ENCODE results near the gene CCDC157. TPM values are rescaled to one million over a fixed set of nuclear protein-coding genes. Genes with fewer than 3 reads are reported as not detected.

The CCDC157 gene
- total and polyA plus RNA-seq, 2 of the 4 experiments (the other 2 are of a cell fraction): 0.90 to 2.2 TPM

- Histone ChIP-seq H2AFZ (replicated peaks; ENCODE audit: low read length, poor library complexity) (no peak overlapping the region), H3K9me3 (ENCODE audit: control insufficient read depth, insufficient read depth, low read length) (no peaks in the 10 kb centered on the region), H3K4ac (ENCODE audit: low read depth, low read length) (no peak overlapping the region), H4K5ac (ENCODE audit: low read depth, low read length) (no peak overlapping the region), H4K8ac (ENCODE audit: low read depth in 2 of 2, low read length in 2 of 2) (no peak overlapping the region), H3K23ac (ENCODE audit: low read depth, low read length) (no peak overlapping the region), H3K36me3 (ENCODE audit: control insufficient read depth, insufficient read depth, low read length) (peaks cover 82% of the 10 kb centered on the region), H3K4me3 (ENCODE audit: insufficient read depth, low read depth, low read length) (no peak overlapping the region), H3K14ac (replicated peaks; ENCODE audit: low read depth, low read length) (no peak overlapping the region), H3K27ac (ENCODE audit: insufficient read depth, low read length) (no peak overlapping the region), H3K79me1 (ENCODE audit: low read depth in 1 of 2, low read length in 2 of 2) (peaks cover 2 to 11% of the 10 kb centered on the region in 2 experiments; a peak in 3 of 4 replicates), H3K4me1 (ENCODE audit: control insufficient read depth, insufficient read depth, low read length) (no peaks in the 10 kb centered on the region), H2AK5ac (ENCODE audit: low read depth, low read length) (no peak overlapping the region), H3K9me1 (ENCODE audit: insufficient read depth, low read length) (peaks cover 11% of the 10 kb centered on the region), H2BK5ac (ENCODE audit: low read depth, low read length, poor library complexity, severe bottlenecking) (no peak overlapping the region), H2BK15ac (ENCODE audit: low read depth, low read length) (no peak overlapping the region), H4K91ac (ENCODE audit: insufficient read depth, low read depth, low read length) (no peak overlapping the region), H3K56ac (ENCODE audit: extremely low read depth, insufficient read depth, low read length) (no peak overlapping the region), H2BK20ac (ENCODE audit: low read depth, low read length) (no peak overlapping the region), H3K4me2 (ENCODE audit: low read depth, low read length) (no peak overlapping the region), H3K9ac (ENCODE audit: low read depth, low read length) (no peak overlapping the region), H2BK120ac (ENCODE audit: low read depth, low read length) (no peak overlapping the region), H2AK9ac (replicated peaks; ENCODE audit: low read depth, low read length, poor library complexity) (no peak overlapping the region), H3K18ac (ENCODE audit: low read depth, low read length) (no peak overlapping the region), H4K20me1 (ENCODE audit: insufficient read depth, low read length) (0 out of 2 replicates have a peak, but pooled peaks cover 3% of the 10 kb centered on the region), H3K27me3 (ENCODE audit: control insufficient read depth, insufficient read depth, low read length) (no peaks in the 10 kb centered on the region)
- 100% methylated on average over 1 of the region's 1 CpG; no CpG with 5 or more reads in 1 of the 2 experiments for WGBS, 2 experiments (ENCODE audit: extremely low coverage in 2 of 2, insufficient read length in 1 of 2)
- ATAC-seq (ENCODE audit: low read depth) (no peak), DNase-seq (no peak)
- no TSS peak for BruUV-seq (replicated peaks)
- intact Hi-C loops (cut with micrococcal nuclease): no loop called here
- in situ Hi-C loops (cut with MboI; ENCODE audit: low sequenced_read_pairs): no loop called here
- CTCF ChIA-PET: interaction anchor here (0.5 kb wide), 1 partner anchor 110 kb away, joined by 3 read pairs; no protein-coding TSS in a partner anchor
- POLR2A ChIA-PET (ENCODE audit: unreplicated experiment): no interaction called here
- no peak for TF ChIP-seq RFX5 (IDR thresholded peaks at IDR 0.05; ENCODE audit: low read depth, low read length)
- TF ChIP-seq CEBPB (IDR thresholded peaks at IDR 0.05; ENCODE audit: low read depth, low read length): no peak
- TF ChIP-seq, protein P1, sequence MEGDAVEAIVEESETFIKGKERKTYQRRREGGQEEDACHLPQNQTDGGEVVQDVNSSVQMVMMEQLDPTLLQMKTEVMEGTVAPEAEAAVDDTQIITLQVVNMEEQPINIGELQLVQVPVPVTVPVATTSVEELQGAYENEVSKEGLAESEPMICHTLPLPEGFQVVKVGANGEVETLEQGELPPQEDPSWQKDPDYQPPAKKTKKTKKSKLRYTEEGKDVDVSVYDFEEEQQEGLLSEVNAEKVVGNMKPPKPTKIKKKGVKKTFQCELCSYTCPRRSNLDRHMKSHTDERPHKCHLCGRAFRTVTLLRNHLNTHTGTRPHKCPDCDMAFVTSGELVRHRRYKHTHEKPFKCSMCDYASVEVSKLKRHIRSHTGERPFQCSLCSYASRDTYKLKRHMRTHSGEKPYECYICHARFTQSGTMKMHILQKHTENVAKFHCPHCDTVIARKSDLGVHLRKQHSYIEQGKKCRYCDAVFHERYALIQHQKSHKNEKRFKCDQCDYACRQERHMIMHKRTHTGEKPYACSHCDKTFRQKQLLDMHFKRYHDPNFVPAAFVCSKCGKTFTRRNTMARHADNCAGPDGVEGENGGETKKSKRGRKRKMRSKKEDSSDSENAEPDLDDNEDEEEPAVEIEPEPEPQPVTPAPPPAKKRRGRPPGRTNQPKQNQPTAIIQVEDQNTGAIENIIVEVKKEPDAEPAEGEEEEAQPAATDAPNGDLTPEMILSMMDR (conservative IDR thresholded peaks at IDR 0.05; ENCODE audit: low read depth, low read length): no peak
- TF ChIP-seq MXI1 (IDR thresholded peaks at IDR 0.05; ENCODE audit: borderline replicate concordance, low read depth, low read length): no peak
- dilution Hi-C loops (cut with HindIII; ENCODE audit: low sequenced_read_pairs, unreplicated experiment): no loop called here
Observed at GRCh38 chr22:30335236-30335635, 21.6 kb upstream of the CCDC157 start.

Measured in IMR-90 (cell line).